Measurements from ENCODE around the gene RALGPS1. TPM values are rescaled to one million over a fixed set of nuclear protein-coding genes. Genes with fewer than 3 reads are reported as not detected.

Gene RALGPS1
- total RNA-seq, 1 donor from 2014 or later, result 30.7 TPM

DNA sequence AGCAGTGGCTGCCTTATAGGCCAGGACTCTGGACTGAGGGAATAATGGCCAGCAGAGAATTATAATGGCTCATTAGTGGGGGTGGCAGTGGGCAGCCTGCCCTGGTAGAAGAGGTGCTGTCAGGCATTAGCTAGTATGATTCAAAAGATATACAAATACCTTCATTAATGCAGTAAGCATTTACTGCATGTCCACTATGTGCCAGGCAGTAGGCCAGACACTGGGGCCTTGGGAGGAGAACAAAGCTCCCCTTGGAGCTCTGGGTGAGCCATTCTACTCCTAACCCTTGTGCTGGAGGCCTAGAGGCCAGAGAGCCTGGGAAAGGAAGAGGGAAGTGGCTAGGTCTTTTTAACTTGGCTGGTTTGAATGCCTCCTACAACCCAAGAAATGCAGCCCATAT is 348.0 kb downstream of the RALGPS1 start:
- DNase-seq (ENCODE audit: low spot score), result no peak
- no peaks in the 10 kb centered on the region for H3K79me2 ChIP-seq (ENCODE audit: low read depth)

DNA sequence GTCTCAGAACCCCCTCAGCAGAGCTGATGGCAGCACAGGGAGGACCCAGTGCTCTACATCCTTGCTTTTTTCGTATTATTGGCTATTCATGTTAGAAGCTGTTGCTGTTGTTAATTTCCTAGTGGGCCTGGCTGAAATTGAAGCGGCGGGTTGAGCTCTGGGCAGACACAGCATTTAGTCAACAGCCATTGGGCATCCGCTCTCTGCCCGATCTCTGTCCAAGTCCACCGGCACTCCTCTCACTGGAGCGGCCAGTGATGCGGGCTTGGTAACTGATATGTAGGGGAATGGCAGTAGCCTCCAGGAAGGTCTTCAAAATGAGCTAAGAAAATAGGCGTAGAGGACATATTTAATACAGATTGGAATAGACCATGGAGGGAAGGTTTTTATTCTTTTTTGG is 348.7 kb downstream of the RALGPS1 start:
- Mint-ChIP-seq H3K36me3 (no peaks in the 10 kb centered on the region), H3K4me3 (no peak overlapping the region), H3K9me3 (no peaks in the 10 kb centered on the region), H3K4me1 (peaks cover 21% of the 10 kb centered on the region), H3K27me3 (ENCODE audit: insufficient read depth, low read depth) (no peaks in the 10 kb centered on the region), H3K27ac (no peak overlapping the region)
- DNase-seq (ENCODE audit: low spot score), result no peak
- H3F3A ChIP-seq (ENCODE audit: low read depth), result no peaks in the 10 kb centered on the region
- H3K9me3 ChIP-seq (ENCODE audit: low read depth), result no peaks in the 10 kb centered on the region
- no peaks in the 10 kb centered on the region for H4K20me1 ChIP-seq (ENCODE audit: low read depth)
- peaks cover 9% of the 10 kb centered on the region for H3K4me1 ChIP-seq
- no peak overlapping the region for H3K4me2 ChIP-seq
- H3K9ac ChIP-seq, result no peak overlapping the region
- no peak overlapping the region for H3K4me3 ChIP-seq
- no peak for TF ChIP-seq EZH2 (IDR thresholded peaks at IDR 0.05)
- no peak for TF ChIP-seq CTCF (IDR thresholded peaks at IDR 0.05)
- H3K27ac ChIP-seq, result no peak overlapping the region
- H3K36me3 ChIP-seq, result no peaks in the 10 kb centered on the region
- H3K79me2 ChIP-seq (ENCODE audit: low read depth), result no peaks in the 10 kb centered on the region
- no peak overlapping the region for H2AFZ ChIP-seq (replicated peaks)
- H3K27me3 ChIP-seq, result no peaks in the 10 kb centered on the region

More for the DNA sequence above, 348.0 kb downstream of the RALGPS1 start:
- H3K4me2 ChIP-seq, result no peak overlapping the region
- H3K9me3 ChIP-seq (ENCODE audit: low read depth), result no peaks in the 10 kb centered on the region
- Mint-ChIP-seq H3K4me1 (peaks cover 21% of the 10 kb centered on the region), H3K27me3 (ENCODE audit: insufficient read depth, low read depth) (no peaks in the 10 kb centered on the region), H3K36me3 (no peaks in the 10 kb centered on the region), H3K27ac (no peak overlapping the region), H3K4me3 (no peak overlapping the region), H3K9me3 (no peaks in the 10 kb centered on the region)
- H4K20me1 ChIP-seq (ENCODE audit: low read depth), result no peaks in the 10 kb centered on the region
- H3K27me3 ChIP-seq, result no peaks in the 10 kb centered on the region
- no peaks in the 10 kb centered on the region for H3K36me3 ChIP-seq
- peaks cover 9% of the 10 kb centered on the region for H3K4me1 ChIP-seq
- no peak for TF ChIP-seq EZH2 (IDR thresholded peaks at IDR 0.05)
- TF ChIP-seq CTCF (IDR thresholded peaks at IDR 0.05), result no peak
- TF ChIP-seq EZH2phosphoT487 (IDR thresholded peaks at IDR 0.05), result no peak
- no peak overlapping the region for H3K27ac ChIP-seq
- H3K4me3 ChIP-seq, result no peak overlapping the region
- no peak overlapping the region for H3K9ac ChIP-seq
- no peaks in the 10 kb centered on the region for H3F3A ChIP-seq (ENCODE audit: low read depth)
- H2AFZ ChIP-seq (replicated peaks), result no peak overlapping the region

DNA sequence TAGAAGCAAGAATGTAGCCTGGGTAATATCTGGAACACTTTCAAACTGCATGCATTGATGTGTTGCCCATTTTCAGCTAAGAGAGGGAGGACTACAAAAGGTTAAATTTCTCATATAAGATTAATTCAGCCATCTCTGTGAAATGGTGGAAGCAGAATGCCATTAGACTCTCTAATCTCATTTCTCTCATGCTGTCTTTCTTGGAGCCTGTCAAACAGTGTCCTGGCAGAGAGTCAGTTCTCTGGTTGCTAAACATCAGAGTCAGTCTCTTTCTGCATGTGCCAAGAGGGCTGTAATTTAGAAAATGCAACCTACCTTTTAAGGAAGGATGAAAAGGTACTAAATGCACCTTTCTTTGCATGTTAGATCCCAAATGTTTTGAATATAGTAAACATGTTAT is 349.1 kb downstream of the RALGPS1 start:
- TF ChIP-seq CTCF (IDR thresholded peaks at IDR 0.05) (no peak), EZH2phosphoT487 (IDR thresholded peaks at IDR 0.05) (no peak)
- no peaks in the 10 kb centered on the region for H3K36me3 ChIP-seq
- Mint-ChIP-seq H3K4me1 (peaks cover 21% of the 10 kb centered on the region), H3K9me3 (no peaks in the 10 kb centered on the region), H3K27me3 (ENCODE audit: insufficient read depth, low read depth) (no peaks in the 10 kb centered on the region), H3K27ac (no peak overlapping the region), H3K36me3 (no peaks in the 10 kb centered on the region), H3K4me3 (no peak overlapping the region)
- H3K79me2 ChIP-seq (ENCODE audit: low read depth), result no peaks in the 10 kb centered on the region
- H3K9me3 ChIP-seq (ENCODE audit: low read depth), result no peaks in the 10 kb centered on the region
- no peak overlapping the region for H3K4me2 ChIP-seq
- no peaks in the 10 kb centered on the region for H4K20me1 ChIP-seq (ENCODE audit: low read depth)
- no peaks in the 10 kb centered on the region for H3K27me3 ChIP-seq
- H3K4me1 ChIP-seq, result peaks cover 9% of the 10 kb centered on the region
- no peaks in the 10 kb centered on the region for H3F3A ChIP-seq (ENCODE audit: low read depth)
- H3K4me3 ChIP-seq, result no peak overlapping the region
- no peak for DNase-seq (ENCODE audit: low spot score)
- no peak overlapping the region for H3K9ac ChIP-seq
- no peak overlapping the region for H3K27ac ChIP-seq
- H2AFZ ChIP-seq (replicated peaks), result no peak overlapping the region
